HG02943 (cell line): ENCODE measurements around the gene NSF.
"Not testable (repeated sequence)": the region's sequence is repeated elsewhere in the genome, so short reads cannot be mapped to it uniquely, and the experiment has no call there.

ENCODE experiments used
- ATAC-seq: cut with Tn5 transposase; IDR thresholded peaks from one replicate; pipeline ENCODE4 v1.9.1; 2021; ENCODE audit warnings: mild to moderate bottlenecking, low read depth, moderate library complexity; ENCODE audit not compliant: unreplicated experiment

The NSF gene

GRCh38 chr17:46745376-46745775 lies 154.9 kb downstream of the NSF start:
- no peak for ATAC-seq

- ATAC-seq, result no peak
These were observed 161.0 kb downstream of the NSF start for GRCh38 chr17:46751425-46751824.

- no peak for ATAC-seq
These were observed 163.3 kb downstream of the NSF start for GRCh38 chr17:46753776-46754175.

DNA sequence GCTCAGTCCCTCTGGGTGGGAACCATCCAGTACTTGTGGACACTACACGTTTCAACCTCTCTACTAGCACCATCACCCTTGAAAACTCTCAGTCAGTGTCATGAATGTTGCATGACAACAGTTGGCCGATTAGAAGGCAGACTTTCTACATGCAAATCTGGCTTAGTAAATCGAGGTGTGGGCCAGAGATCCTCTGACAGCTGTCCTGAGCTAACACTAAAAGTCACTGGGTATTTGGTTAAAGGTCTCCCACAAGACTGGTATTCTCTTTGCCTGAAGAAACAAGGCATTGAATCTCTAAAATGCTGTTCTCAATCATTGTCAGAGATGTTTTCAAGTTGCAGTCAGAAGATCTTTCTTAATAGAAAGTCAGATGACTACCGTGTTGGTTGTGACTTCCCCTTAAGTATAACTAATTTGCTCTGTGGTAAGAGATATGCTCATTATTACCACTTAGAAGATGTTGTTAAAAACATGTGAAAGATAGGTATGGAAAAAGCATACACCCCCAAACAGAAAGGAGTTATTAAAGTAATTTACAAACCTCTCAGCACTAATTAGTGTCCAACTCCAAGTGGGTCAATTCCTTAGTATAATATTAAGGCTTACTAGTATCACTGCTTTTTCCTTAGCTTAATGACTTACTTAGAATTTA lies 165.7 kb downstream of the NSF start:
- ATAC-seq, result no peak

- no peak for ATAC-seq
These were observed 166.4 kb downstream of the NSF start for GRCh38 chr17:46756861-46757260.

GRCh38 chr17:46757588-46757987 lies 167.1 kb downstream of the NSF start:
- not testable (repeated sequence) for ATAC-seq

DNA sequence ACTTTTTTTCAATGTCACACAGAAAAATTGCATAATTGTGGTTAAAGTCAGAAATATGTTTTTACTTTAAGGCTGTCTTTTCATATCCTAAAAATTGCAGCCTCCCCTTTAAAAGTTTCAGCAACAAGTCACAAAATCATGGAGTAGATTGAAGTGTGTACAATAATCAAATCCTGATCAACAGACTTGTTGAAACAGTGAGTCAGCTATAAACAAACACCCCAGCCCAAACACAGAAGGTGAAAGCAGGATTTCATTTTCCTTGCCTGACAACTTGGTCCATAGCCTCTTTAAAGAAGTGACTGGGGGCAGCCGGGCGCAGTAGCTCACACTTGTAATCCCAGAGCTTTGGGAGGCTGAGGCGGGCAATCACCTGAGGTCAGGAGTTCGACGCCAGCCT lies 168.1 kb downstream of the NSF start:
- ATAC-seq, result no peak

DNA sequence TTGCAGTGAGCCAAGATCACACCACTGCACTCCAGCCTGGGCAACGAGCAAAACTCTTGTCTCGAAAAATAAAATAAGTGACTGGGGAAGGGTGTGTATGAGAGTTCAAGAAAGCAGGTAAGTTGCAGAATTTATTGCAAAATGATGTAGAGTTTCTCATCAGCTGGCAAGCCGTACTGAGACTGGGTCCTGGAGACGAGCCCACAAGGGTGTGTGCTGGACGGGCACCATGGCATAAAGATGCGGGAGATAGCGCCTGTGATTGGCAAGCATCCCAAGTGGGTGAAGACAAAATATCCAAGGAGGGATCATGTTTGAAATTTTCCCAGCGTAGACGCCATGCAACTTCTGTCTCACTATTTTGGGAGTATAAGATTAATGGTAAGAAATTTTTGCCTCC lies 168.7 kb downstream of the NSF start:
- ATAC-seq, result no peak

DNA sequence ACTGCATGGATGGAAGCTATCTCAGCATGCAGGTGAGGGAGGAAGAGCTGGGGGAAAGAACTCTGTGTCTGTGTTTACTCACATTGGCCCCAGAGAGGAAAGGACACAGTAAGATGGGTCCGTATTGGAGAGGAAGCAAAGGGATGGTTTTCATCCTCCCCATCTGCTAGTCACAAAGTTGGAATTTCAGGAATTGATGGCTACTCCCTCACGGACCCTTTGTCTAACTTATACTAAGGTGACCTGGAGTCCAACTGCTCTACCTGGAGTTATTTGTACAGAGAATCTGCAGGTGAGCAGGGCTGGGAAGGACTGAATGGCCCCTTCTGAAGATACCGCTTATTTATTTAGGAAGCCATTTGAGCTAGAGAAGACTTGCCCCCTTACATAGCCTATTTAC lies 172.9 kb downstream of the NSF start:
- ATAC-seq, result no peak

DNA sequence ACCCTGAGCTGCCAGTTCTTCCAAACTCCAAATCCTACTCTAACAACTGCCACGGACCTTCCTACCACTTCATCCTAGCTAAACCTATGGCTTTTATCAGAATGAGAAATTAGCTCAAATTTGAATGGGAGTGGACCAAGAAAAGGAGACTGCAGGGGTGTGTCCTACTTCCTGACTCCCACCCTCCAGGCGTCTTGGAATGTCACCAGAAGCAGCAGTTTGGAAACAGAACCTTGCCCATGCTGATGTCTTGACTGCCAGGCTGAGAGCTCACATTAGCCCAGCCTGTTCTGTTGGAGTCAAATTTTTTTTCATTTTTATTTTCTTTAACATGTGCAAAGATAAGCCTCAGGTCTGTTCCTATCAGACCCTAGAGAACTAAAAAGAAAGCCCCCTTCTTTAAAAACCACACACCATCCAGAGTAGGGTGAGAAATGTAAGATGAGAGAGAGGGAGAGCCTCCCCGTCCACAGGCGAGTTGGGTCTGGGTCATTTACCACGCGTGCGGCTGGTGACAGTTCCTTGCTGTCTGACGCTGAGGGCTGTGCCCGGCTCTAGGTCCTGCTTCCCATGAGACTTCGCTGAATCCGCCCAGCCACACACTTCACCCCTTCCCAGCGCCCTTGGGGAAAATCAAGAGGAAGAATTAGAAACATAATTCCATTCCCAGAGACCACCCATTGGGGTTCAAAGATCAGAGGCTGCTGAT lies 173.7 kb downstream of the NSF start:
- no peak for ATAC-seq

- ATAC-seq, result no peak
These were observed 174.4 kb downstream of the NSF start for GRCh38 chr17:46764709-46765401.

DNA sequence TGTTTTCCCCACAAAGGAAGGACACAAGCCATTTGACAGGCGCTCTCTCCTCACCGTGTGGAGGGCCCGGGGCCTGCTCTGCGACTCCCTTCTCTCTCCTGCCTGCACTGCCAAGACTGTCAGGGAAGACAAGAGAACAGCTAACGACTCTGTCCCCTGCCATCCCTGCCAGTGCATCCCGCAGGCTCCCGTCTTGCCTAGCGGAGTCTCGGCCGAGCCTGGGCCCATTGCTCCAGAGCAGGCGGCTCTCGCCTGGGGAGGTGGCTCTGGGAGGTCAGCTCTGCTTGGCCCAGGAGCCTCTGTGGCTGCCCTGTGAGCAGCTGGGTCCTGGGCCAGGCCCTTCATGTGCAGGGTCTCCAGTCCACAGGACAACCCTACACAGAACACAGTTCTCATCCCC lies 175.0 kb downstream of the NSF start:
- ATAC-seq, result no peak

DNA sequence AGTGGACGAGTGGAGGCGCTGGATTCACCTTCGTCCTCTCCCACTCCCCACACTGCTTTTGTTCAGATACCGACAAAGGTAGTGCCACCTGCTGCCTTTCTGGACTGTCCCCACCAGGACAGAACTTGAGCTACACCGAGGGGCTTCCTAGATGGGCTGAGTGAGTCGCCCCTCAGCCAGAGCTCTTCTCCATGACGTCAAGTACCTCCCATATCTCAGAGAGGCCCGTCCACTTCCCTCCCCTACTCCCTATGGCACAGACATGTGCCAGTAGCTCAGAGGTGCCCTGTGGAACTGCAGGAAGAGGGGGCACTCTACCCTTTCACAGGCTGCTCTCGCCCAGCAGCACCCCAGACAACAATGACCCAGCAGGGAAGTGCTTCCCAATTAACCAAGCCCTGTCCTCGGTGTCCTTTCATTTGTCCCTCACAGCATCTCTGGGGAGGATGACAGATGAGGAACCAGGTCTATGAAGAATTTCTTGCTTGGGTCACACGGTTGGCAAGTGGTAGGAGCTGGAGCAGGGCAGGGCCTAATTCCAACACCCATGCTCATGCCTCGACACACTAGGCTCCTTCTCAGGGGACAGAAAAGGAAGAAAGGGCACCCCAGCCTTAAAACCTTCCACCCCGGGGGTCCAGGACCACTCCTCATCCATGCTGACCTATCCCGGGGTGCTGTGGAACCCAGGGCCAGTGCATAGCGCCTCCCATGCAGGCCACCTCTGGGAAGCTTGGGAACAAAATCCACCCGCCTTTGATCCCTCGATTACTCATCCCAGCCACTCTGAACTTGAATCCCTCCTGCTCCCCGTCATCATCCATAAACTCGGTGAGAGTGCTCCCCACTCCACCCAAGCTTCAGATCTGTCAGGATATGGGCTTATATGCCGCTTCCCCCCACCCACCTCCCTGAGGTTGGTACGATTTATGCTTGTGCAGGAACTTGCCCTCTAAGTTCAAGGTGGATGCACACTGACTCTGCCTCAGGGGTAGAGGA lies 176.3 kb downstream of the NSF start:
- no peak for ATAC-seq

DNA sequence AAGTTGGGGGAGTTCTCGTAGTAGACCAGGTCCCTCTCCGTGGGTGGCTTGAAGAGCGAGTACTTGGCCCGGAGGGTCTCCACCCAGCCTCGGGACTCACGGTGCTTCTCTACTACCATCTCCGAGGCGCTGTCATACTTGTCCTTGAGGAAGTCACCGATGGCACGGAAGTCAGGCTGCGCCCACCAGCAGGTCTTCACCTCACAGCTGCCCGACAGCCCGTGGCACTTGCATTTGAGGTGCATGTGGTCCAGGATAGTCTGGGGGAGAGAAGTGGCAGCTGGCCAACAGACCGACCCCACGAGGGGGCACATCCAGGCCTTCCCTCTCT lies 178.0 kb downstream of the NSF start:
- no peak for ATAC-seq

DNA sequence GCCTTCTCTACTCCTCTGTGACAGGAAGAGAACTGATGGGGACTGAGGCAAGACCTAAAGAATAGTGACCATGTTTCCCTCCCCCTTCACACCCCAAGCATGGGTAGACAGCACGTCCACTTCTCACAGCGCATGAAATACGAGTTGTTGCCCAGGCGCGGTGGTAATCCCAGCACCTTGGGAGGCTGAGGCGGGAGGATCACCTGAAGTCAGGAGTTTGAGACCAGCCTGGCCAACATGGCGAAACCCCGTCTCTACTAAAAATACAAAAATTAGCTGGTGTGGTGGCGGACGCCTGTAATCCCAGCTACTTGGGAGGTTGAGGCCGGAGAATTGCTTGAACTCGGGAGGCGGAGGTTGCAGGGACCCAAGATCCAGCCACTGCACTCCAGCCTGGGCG lies 178.4 kb downstream of the NSF start:
- ATAC-seq, result not testable (repeated sequence)

DNA sequence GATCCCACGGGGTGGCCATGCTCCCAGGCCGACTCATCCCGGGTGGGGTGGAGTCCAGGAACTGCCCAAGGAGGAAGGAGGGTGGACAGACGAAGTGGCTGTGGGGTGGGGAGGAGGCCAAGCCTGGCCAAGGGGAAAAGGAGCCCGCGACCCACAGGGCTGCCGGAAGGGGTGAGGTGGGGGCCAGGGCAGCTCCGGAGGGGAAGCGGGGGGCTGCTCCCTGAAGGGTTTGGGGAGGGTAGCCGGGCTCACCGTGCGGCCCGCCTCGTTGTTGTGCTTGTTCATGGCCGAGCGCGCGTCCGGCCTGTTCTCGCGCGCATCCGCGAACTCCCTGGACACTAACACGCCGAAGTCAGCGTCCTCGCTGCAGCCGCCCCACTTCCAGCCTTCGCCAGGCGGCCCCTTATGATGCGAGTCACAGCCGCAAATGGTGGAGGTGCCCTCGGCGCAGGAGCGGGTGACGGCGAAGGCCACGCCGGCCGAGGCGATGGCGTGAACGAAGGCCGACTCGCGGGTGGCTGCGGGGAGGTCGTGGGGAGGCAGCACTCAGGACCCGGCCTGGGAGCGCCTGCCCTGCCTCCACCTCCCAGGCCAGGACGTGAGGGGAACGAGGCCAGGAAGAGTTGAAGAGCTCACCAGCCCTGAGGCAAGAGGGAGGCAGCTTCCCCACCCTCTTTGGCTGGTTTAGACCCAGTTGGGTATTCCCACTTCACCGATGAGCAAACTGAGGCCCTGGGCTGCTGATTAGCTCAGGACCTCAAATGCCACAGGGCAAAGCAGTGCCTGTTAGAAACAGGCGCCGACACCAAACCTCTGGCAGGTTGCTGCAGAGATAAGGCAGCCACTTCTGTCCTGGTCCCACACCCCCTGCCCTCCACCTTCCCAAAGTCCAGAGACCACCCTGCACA lies 179.3 kb downstream of the NSF start:
- no peak for ATAC-seq

GRCh38 chr17:46770439-46770817 lies 180.0 kb downstream of the NSF start:
- ATAC-seq, result no peak

DNA sequence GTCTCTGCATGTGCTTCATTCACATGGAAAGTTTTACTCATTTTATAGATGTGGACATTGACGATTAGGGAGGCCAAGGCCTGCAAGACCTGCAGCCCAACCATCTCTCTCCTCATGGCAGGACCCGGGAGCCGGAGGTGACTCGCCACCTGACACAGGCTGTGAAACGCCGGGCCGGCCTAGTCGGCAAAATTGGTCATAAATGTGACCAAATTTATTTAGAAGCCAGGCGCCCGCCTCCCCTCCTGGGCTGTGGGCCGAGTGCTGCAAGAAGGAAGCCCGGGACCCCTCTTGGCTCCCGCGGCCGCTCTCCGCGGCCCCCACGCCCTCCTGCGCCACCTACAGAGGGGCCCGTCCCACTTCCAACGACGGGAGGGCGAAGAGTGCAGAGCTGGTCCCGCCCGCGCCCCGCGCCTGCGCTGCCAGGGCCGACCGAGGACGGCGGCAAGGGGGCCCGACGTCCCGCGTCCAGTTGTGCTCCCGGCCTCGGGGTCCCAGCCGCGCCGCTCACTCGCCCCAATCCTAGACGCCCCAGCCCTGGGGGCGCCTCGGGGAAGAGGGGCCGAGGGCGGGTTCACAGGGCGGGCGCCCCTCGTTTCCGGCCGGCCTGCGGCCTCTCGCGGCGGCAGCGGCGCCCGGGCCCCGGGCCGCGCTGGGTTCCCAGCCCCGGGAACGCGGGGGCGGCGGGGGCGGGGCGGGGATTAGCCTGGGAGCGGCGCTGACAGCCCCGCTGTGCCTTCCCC lies 180.5 kb downstream of the NSF start:
- ATAC-seq, result no peak
